DOHH2 (cell line): ENCODE measurements around the gene RPN2.
"Not testable (repeated sequence)": the region's sequence is repeated elsewhere in the genome, so short reads cannot be mapped to it uniquely, and the experiment has no call there.

ENCODE experiments used
- CTCF ChIP-seq: fragments of 200-600 bp; sonication (generic); IDR thresholded peaks from one replicate; pipeline ENCODE4 v1.5.1; 2014; ENCODE audit warnings: antibody characterized with exemption, mild to moderate bottlenecking, low read depth, low read length; ENCODE audit not compliant: poor library complexity, severe bottlenecking
- EZH2phosphoT487 ChIP-seq: fragments of 200-600 bp; sonication (generic); IDR thresholded peaks from 2 replicates; pipeline ENCODE4 v1.6.1; 2017; ENCODE audit warnings: borderline replicate concordance, mild to moderate bottlenecking, antibody characterized with exemption, low read length, moderate library complexity, mixed read lengths

GRCh38 chr20:37150864-37151263 lies 28.3 kb upstream of the RPN2 start:
- TF ChIP-seq CTCF, EZH2phosphoT487: not testable (repeated sequence)
